Measurements from ENCODE around the gene NUDT16.
"Not testable (repeated sequence)": the region's sequence is repeated elsewhere in the genome, so short reads cannot be mapped to it uniquely, and the experiment has no call there.

NUDT16 gene

DNA sequence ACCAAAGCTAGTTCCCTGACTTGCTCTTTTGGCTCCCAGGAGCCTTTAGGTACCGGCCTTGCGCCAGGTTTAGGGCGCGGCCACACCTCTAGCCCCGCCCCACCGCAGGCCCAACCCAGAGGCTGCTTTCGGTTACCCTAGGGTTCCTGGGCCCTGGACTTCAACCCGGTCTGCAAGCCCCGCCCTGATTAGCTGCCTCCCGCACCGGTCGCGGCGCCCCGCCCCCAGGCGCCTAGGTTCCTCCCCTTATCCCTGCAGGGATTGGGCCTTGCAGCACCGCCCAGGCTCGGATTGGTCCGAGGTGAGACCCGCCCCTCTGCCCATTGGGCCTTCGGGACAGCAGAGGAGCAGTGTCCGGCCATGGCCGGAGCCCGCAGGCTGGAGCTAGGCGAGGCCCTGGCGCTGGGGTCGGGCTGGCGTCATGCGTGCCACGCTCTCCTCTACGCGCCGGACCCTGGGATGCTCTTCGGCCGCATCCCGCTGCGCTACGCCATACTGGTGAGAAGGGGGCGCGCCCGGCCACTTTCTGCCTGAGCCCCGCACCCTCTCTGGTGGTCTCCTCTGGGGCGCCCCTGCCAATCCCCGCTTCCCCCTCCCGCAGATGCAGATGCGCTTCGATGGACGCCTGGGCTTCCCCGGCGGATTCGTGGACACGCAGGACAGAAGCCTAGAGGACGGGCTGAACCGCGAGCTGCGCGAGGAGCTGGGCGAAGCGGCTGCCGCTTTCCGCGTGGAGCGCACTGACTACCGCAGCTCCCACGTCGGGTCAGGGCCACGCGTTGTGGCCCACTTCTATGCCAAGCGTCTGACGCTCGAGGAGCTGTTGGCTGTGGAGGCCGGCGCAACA is at the start of gene NUDT16:
Gene NUDT16, plus strand, starts transcription at position 330 of the 847 bp plus-strand sequence. Its CDS starts 31 bp downstream, at position 361.
- DNase-seq (ENCODE audit: low read depth in 2 of 2): peak; percentile 88 to 90

DNA sequence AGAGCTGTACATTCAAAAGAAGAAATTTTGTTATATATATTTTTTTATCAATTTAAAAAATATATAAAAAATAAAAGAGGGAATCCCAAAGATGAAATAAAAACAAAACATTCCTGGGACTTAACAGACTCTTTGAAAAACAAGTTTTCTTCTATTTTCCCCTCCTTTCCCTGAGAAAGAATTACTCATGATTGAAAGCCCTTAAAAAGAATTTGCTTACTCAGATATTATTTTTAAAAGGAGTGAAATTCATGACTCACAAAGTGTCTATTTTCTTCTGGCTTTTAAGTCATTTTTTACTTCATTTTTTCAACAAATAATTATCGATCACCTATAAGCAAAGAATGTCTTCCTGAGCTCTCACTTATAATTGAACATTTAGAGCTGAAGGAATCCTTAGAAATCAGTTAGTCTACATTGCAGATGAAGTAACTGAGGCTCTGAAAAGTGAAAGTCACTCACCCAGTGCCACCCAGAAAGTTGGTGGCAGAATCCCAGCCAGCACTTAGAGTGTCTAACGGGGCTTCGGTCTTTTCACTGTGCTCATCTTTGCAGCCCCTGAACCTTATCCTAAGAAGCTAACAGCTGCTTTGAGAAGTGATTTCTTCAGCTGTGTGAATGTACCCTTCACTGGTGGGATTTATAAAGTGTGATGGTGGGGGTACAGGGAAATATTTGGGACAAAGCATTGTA is 42.5 kb upstream of the NUDT16 start:
- DNase-seq (ENCODE audit: low read depth in 2 of 2): no peak

DNA sequence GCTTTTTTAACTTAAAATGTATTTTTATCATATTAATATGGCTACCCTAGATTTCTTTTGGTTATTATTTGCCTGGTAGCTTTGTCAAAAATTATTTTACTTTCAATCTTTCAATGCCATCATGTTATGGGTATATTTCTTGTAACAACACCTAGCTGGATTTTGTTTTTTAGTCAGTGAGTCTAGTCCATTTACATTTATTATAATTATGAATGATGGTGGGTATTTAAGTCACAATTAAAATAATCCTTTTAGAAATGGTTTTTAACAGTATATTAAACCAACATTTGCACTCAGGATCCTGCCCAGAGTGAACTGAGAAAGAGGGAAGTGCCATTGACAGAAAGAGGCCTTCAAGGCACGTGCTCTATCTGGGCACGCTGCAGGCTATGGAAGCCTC is 39.8 kb upstream of the NUDT16 start:
- DNase-seq (ENCODE audit: low read depth in 2 of 2): no peak

DNA sequence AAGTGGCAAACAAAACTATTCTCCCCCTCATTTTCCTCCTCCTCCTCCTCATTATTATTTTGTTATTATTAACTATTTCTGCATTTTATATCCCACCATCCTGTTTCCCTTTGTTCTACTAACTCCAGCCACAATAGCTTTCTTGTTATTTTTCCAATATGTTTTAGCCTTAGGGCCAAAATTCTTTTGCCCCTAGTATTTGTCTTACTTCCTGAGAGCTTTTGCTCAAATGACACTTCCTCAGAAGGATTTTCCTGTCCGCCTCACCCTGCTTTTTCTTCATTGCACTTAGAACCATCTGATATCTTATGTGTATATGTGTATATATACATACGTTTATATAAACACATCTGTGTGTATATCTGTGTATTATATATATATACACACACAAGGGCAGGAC is 32.7 kb upstream of the NUDT16 start:
- no peak for DNase-seq (ENCODE audit: low read depth in 2 of 2)

DNA sequence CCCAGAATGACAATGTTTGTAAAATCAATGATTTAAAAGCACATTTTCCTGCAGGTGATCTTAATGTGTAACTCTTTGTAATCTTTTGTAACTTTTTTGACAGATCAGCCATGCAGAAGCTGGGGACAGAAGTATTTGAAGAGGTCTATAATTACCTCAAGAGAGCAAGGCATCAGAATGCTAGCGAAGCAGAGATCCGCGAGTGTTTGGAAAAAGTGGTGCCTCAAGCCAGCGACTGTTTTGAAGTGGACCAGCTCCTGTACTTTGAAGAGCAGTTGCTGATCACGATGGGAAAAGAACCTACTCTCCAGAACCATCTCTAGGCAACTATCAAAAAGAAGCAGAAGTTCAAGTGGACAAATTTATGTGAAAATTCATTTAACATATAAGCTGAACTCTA is 32.1 kb upstream of the NUDT16 start:
- DNase-seq (ENCODE audit: low read depth in 2 of 2): no peak

DNA sequence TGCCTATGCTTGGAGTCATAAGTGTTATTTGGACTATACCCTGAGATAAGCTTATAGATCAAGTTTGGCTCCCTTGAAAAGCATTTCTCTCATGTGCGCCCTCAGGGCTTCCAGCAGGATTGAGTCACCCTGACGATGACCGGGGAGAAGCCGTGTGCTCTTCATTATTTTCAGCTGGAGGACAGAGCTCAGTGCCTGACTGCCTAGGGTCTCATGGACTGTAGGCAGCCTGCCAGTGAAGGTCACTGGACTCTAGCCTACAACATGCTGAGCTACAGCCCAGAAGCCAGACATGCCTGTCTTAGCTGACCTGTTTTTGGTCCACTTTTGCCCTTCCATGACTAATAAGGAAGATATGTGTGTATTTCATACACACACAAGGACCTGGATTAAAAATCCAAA is 31.6 kb upstream of the NUDT16 start:
- no peak for DNase-seq (ENCODE audit: low read depth in 2 of 2)

DNA sequence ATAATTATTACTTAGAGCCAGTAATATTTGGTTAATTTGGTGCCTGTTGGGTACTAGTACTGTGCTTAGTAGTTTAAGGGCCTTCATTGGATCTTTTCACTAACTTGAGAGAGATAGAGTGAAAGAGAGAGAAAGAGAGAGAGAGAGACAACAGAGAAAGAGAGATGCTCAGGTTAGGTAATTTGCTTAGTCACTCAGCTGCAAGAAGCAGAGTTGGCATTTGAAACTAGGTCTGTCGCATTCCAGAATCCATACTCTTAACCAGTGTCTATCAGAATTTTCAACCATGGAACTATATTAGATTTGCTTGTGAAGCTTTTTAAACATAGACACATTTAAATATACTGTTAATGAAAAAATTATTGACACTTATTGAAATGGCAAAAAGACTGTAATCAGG is 31.1 kb upstream of the NUDT16 start:
- DNase-seq (ENCODE audit: low read depth in 2 of 2): no peak

DNA sequence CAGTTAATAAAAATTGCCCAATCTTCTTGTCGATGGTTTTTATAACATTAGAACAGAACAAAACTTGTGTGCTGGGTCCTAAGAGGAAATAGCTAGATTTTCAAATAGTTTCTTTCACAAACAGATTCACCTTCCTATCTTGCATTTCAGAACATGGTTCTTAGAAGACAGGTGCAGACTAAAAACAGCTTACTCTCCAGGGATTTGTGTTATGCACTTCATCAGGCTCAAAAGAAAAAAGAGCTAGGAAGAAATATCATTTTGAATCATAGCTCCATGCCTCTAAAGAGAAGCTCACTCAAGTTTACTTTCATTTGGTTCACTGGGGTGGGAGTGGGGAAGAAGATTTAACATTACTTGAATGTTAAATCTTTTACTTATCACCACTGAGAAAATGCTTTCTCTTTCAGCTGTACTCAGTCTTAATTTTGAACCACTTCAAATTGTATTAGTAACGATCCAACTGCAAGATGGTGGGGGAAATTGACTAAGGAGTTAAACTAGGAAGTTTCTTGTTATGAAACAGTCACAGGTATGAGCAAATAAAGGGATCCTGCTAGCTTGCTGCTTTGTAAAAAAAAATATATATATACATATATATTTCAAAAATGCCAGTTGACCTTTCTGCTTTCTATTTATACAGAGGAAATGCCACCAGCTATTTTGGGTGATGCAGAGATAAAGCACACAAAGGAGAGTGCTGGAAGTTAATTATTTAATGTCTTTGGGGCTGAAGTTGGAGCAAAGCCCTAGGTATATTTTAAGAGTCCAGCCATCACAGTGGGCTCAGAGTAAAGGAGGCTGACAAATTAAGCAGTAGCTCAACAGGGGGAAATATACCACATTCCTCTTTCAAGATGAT is 28.3 kb upstream of the NUDT16 start:
- DNase-seq (ENCODE audit: low read depth in 2 of 2): no peak

DNA sequence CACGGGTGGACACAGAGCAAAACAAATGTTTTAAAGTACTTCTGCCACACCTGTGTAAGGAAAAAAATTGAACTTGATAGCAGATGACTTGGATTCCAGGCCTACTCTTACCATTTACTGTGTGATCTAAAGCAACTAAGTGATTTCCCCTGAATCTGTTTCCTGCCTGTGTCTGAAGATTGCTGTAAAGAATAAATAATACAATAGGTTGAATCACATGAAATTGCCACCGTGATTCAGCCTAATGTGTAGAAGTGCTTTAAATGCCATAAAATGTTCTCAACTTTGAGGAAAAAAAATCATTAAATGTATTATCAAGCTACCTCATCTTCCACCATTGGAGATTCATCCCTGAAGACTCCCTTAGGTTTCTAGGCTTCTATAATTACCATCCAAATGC is 27.6 kb upstream of the NUDT16 start:
- no peak for DNase-seq (ENCODE audit: low read depth in 2 of 2)

DNA sequence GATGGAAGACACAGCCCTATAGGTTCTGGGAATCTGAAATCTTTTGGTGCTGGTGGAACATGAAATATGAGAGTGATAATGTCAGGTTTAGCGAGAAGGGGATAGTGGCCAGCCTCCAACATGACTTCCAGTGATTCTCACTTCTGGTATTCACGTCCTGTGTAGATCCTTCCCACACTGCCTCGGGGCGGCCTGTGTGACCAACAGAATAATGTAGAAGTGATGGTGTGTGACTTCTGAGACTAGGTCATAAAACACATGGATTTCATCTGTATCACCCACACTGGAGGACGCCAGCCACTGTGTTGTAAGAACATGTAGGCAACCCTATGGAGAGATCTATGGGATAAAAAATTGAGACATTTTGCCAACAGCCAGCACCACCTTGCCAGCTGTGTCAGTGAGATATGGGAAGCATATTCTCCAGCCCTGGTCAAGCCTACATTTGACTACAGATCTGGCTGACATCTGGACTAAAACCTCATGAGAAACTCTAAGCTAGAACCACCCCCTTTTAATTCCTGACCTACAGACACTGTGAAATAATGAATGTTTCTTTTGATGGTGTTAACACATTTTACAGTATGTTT is 25.5 kb upstream of the NUDT16 start:
- DNase-seq (ENCODE audit: low read depth in 2 of 2): no peak

DNA sequence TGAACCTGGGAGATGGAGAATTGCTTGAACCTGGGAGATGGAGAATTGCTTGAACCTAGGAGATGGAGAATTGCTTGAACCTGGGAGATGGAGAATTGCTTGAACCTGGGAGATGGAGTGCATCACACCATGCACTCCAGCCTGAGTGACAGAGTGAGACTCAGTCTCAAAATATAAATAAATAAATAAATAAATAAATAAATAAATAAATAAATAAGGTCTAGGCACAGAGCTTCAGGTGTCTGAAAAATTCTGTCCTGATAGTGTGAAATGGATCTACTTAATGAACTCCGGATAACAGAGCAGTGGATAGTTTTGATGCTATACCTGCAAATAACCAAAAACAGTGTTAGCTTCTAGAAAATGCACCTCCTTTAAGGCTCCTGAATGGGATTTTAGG is 24.3 kb upstream of the NUDT16 start:
- DNase-seq (ENCODE audit: low read depth in 2 of 2): no peak

DNA sequence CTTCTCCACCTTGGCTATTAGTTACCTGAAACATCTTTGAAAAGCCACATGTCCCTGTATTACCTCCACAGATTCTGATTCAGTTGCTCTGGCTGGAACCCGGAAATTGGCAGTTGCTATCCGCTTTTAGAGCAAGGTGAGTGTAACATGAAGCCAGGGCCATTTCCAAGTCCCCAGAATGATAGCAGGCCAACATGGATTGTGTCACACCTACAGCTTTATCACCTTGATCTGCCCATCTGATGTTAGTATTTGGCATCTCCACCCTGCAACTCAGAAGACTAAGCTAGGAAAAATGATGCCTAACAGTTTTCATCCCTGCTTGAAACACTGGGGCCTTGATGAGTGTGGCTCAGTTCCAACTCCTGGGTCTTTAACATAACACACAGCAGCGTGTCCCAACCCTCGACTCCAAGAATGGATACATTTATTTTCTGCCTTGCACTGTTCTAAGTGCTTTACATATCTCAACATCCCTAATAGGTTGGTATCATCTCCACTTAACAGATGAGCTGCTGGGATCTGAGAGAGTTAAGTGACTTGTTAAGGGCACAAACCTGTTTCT is 21.3 kb upstream of the NUDT16 start:
- no peak for DNase-seq (ENCODE audit: low read depth in 2 of 2)

DNA sequence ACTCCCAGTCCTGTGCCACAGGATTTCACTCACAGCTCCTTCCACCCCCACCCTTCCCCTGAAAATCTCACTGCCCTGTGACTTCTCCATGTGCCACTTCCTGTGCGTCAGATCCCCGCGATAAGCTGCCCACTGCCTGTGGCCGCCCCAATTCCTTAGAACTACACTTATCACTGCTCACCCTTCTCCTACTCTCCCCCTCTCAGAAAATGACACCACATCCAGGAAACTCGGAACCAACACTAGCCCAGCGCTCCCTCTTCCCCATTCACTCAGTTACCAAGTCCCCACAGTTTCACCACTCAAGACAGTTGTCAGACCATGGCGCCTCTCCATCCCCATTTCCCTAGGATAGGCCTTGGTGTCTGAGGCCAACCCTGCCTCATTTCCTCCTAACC is 20.5 kb upstream of the NUDT16 start:
- not testable (repeated sequence) for DNase-seq (ENCODE audit: low read depth in 2 of 2)

DNA sequence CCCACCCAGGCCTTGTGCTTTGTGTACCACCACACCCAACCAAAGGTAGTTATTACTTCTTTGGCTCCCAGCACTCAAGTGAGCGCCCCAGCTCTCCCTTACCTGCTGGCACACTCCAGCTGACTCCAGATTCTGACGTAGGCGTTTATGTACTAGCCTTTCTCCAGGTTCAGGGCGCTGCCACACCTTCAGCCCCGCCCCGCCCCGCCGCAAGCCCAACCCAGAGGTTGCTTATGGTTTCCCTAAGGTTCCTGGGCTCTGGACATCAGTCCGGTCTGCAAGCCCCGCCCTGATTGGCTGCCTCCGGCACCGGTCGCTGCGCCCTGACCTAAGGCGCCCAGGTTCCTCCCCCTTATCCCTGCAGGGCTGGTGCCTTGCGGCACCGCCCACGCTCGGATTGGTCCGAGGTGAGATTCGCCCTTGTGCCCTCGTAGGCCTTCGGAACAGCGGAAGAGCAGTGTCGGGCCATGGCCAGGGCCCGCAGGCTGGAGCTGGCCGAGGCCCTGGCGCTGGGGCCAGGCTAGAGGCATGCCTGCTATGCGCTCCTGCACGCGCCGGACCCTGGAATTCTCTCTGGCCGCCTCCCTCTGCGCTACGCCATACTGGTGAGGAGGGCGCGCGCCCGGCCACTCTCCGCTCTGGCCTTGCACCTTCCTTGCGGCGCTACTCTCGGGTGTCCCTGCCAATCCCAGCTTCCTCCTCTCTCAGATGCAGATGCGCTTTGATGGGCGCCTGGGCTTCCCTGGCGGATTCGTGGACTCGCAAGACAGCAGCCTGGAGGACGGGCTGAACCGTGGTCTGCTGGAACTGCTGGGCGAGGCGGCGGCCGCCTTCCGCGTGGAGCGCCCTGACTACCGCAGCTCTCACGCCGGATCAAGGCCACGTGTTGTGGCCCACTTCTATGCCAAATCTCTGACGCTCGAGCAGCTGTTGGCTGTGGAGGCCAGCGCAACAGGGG is 19.8 kb upstream of the NUDT16 start:
- DNase-seq (ENCODE audit: low read depth in 2 of 2): no peak

DNA sequence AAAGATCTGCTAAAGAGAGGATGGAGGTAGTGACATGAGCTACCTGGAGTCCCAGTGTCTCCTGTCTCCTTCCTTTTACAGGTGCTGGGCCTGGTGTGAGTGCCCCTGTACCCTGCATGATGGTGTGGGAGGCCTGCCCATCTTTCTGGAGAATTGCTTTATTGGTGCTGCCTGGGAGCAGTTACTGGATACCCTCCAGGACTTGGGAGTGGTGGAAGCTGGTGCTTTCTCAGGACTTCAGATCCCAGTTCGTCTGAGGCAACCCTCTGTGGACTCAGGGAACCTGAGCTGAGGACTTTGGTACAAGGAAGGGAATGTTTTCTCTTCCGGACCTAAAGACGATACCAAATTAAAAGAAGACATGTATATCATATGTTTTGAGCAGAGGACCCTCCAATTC is 18.3 kb upstream of the NUDT16 start:
- no peak for DNase-seq (ENCODE audit: low read depth in 2 of 2)

DNA sequence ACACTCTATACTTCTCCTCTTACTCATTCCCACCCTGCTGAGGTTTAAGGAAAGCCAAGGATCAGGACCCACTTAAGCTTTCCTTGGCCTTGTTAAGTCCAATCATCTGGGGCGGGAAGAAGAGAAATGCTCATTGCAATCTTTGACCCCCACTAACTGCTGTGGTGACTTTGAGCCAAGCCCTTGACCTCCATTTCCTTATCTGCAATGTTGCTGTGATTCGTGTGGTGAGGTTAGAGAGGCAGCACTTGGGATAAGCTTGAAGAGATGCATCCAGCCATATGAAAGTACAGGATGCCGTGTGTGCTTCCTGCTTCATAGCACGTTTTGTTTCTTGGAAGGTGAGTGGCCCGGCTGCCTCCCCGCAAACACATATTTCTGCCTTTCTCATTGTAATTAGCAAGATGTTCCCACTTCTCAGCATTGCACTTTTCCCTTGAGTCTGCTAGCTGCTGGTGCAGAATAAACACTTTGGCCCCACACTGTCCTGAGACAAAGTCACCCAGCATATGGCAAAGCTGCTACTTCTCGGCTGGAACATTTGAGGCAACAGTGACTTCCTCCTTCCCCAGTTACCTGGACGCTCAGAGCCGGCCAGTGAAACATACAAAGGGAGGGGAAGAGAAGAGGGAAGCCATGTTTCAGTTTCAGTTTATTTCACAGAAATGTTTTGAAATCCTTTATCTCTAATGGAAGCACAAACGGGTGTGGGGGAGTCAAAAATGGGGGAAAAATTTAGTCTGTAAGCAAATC is 10.5 kb upstream of the NUDT16 start:
- no peak for DNase-seq (ENCODE audit: low read depth in 2 of 2)

DNA sequence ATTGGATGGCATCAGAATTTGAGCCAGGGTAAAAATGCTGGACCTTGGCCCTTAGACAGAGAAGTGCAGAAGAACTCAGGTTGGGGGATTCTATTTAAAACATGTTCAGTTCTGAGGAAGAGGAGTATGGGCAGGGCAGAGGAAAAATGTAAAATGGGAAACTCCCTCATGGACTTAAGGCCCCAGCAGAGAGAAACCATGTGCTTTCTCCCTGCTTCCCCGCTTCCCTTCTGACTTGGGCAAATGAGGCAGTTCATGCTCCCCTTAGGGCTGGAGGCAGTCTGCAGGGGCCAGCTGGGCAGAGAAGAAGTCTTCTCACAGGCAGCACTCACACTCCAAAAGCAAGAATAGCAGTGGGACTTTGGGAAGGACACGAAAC is 9.9 kb upstream of the NUDT16 start:
- DNase-seq (ENCODE audit: low read depth in 2 of 2): no peak

DNA sequence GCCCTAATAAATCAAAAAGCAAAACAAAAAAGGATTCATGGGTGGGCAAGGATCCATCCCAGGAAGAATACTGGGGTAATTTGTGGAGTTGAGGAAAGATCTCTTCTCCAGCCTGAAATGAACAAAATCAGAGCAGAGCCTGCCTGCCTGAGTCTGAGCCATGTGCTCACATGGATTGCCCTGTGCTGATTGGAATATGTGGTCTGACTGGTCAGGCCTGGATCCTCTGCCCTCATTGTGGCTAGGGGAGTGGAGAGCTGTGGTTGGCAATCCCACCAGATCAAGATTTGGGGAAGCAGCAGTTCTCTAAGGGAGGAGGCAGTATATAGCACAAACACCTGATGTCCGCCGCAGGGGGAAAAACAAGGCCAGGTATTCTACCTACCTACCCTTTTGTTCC is 6.8 kb upstream of the NUDT16 start:
- no peak for DNase-seq (ENCODE audit: low read depth in 2 of 2)

DNA sequence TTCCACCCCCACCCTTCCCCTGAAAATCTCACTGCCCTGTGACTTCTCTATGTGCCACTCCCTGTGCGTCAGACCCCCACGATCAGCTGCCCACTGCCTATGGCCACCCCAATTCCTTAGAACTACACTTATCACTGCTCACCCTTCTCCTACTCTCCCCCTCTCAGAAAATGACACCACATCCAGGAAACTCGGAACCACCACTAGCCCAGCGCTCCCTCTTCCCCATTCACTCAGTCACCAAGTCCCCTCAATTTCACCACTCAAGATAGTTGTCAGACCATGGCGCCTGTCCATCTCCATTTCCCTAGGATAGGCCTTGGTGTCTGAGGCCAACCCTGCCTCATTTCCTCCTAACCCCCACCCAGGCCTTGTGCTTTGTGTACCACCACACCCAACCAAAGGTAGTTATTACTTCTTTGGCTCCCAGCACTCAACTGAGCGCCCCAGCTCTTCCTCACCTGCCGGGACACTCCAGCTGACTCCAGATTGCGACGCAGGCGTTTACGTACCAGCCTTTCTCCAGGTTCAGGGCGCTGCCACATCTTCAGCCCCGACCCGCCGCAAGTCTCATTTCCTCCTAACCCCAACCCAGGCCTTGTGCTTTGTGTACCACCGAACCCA is 641 bp upstream of the NUDT16 start:
- DNase-seq (ENCODE audit: low read depth in 2 of 2): not testable (repeated sequence)

All from stimulated activated CD4-positive, alpha-beta T cell treated with anti-CD3 and anti-CD28 coated beads, Interleukin-1b, Interleukin-23, amount 100 ng/mL, for 1 hour (primary cell).